Hepatocyte (in vitro differentiated cells): ENCODE measurements around the gene MYO1E. TPM values are rescaled to one million over a fixed set of nuclear protein-coding genes. Genes with fewer than 3 reads are reported as not detected.

Source experiments
- DNase-seq: peaks from one replicate; pipeline ENCODE4 v3.0.0-alpha.2; 2016; ENCODE audit warnings: low spot score
- H2AFZ ChIP-seq: fragments of 200-600 bp; sonication (generic); 2 replicates; pipeline ENCODE4 v1.6.0; 2016; ENCODE audit warnings: antibody characterized with exemption, mild to moderate bottlenecking
- H3K27ac ChIP-seq: fragments of 200-600 bp; sonication (generic); 2 replicates; pipeline ENCODE4 v1.5.1; 2016; ENCODE audit warnings: mild to moderate bottlenecking
- H3K27me3 ChIP-seq: fragments of 200-600 bp; sonication (generic); 2 replicates; pipeline ENCODE4 v1.6.1; 2016
- H3K36me3 ChIP-seq: fragments of 200-600 bp; sonication (generic); replicated peaks from 2 replicates; pipeline ENCODE4 v1.5.1; 2016; ENCODE audit warnings: low read depth; ENCODE audit not compliant: insufficient read depth
- H3K4me1 ChIP-seq: fragments of 200-600 bp; sonication (generic); 2 replicates; pipeline ENCODE4 v1.5.1; 2016; ENCODE audit warnings: mild to moderate bottlenecking, moderate library complexity; ENCODE audit not compliant: insufficient read depth
- H3K4me2 ChIP-seq: fragments of 200-600 bp; sonication (generic); 2 replicates; pipeline ENCODE4 v1.6.0; 2016
- H3K4me3 ChIP-seq: fragments of 200-600 bp; sonication (generic); 2 replicates; pipeline ENCODE4 v1.5.1; 2016; ENCODE audit warnings: mild to moderate bottlenecking
- H3K79me2 ChIP-seq: fragments of 200-600 bp; sonication (generic); 2 replicates; pipeline ENCODE4 v1.6.0; 2017; ENCODE audit warnings: mild to moderate bottlenecking
- H3K9me2 ChIP-seq: fragments of 200-600 bp; sonication (generic); replicated peaks from 2 replicates; pipeline ENCODE4 v1.6.0; 2017; ENCODE audit warnings: mild to moderate bottlenecking; ENCODE audit not compliant: insufficient read depth
- H3K9me3 ChIP-seq: fragments of 200-600 bp; sonication (generic); 2 replicates; pipeline ENCODE4 v1.5.1; 2016; ENCODE audit warnings: low read depth, mild to moderate bottlenecking
- H4K20me1 ChIP-seq: fragments of 200-600 bp; sonication (generic); 2 replicates; pipeline ENCODE4 v1.6.0; 2016; ENCODE audit warnings: mild to moderate bottlenecking; ENCODE audit not compliant: insufficient read depth, poor library complexity, severe bottlenecking
- EZH2 ChIP-seq: fragments of 200-600 bp; sonication (generic); IDR thresholded peaks from 2 replicates; pipeline ENCODE4 v1.6.1; 2016; ENCODE audit warnings: antibody characterized with exemption, mild to moderate bottlenecking, borderline replicate concordance
- EZH2phosphoT487 ChIP-seq: fragments of 200-600 bp; sonication (generic); IDR thresholded peaks from one replicate; pipeline ENCODE4 v1.6.1; 2018; ENCODE audit warnings: antibody characterized with exemption, mild to moderate bottlenecking, low read depth, moderate library complexity; ENCODE audit not compliant: unreplicated experiment, severe bottlenecking
- WGBS: methylation state at CpG from one replicate; pipeline ENCODE4 v1.1.6; 2016; ENCODE audit warnings: low lambda C conversion rate; ENCODE audit errors: missing lambda C conversion rate; 5-methylcytosine and 5-hydroxymethylcytosine counted together
- polyA plus RNA-seq: library from polyadenylated mRNA; unstranded; fragments of >200 nt; fragmentation: Nextera tagmentation; extraction: Ambion mirVana; gene quantifications from 2 replicates; pipeline ENCODE4 v1.2.1, GENCODE V29; 2016
- total RNA-seq: library from RNA; depleted of rRNA; stranded (reverse); fragments of >200 nt; gene quantifications from 2 replicates; pipeline ENCODE4 v1.2.3, GENCODE V29; 2014
- TF ChIP-seq, protein P1 (sequence below): fragments of 200-600 bp; sonication (generic); IDR thresholded peaks from 2 replicates; pipeline ENCODE4 v1.5.1; 2016; ENCODE audit warnings: antibody characterized with exemption, mild to moderate bottlenecking; ENCODE audit not compliant: poor library complexity

The MYO1E gene
- total and polyA plus RNA-seq, 2 experiments from 2014 or later: 107 to 111 TPM

DNA sequence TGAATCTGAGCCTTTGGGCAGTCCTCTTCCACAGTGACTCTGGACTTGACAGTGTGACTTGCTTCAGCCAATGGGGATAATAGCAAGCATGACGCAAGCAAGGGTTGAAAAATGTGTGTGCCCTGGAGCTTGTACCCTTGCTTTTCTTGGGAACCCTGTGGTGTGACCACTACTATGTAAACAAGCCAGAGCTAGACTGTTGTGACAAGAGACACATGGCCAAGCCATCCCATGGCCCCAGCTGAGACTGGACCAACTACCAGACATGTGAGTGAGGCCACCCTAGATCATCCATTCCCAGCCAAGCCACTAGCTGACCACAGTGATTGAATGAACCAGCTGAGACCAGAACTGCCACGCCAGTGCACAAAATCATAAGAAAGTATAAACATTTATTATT, 11.8 kb downstream of the MYO1E start:
- no peak for DNase-seq
- 94% methylated on average over 2 of the region's 2 CpGs for WGBS
- H3K4me3 ChIP-seq: no peak overlapping the region
- H3K36me3 ChIP-seq: no peaks in the 10 kb centered on the region
- no peaks in the 10 kb centered on the region for H3K27me3 ChIP-seq
- H3K4me1 ChIP-seq: no peaks in the 10 kb centered on the region
- no peaks in the 10 kb centered on the region for H3K9me3 ChIP-seq
- H2AFZ ChIP-seq: no peak overlapping the region
- no peak overlapping the region for H3K4me2 ChIP-seq
- no peak overlapping the region for H3K27ac ChIP-seq
- peaks cover 84% of the 10 kb centered on the region for H3K79me2 ChIP-seq
- TF ChIP-seq EZH2phosphoT487 (no peak), EZH2 (no peak)
- TF ChIP-seq, protein P1, sequence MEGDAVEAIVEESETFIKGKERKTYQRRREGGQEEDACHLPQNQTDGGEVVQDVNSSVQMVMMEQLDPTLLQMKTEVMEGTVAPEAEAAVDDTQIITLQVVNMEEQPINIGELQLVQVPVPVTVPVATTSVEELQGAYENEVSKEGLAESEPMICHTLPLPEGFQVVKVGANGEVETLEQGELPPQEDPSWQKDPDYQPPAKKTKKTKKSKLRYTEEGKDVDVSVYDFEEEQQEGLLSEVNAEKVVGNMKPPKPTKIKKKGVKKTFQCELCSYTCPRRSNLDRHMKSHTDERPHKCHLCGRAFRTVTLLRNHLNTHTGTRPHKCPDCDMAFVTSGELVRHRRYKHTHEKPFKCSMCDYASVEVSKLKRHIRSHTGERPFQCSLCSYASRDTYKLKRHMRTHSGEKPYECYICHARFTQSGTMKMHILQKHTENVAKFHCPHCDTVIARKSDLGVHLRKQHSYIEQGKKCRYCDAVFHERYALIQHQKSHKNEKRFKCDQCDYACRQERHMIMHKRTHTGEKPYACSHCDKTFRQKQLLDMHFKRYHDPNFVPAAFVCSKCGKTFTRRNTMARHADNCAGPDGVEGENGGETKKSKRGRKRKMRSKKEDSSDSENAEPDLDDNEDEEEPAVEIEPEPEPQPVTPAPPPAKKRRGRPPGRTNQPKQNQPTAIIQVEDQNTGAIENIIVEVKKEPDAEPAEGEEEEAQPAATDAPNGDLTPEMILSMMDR: no peak
- H4K20me1 ChIP-seq: no peaks in the 10 kb centered on the region
- no peaks in the 10 kb centered on the region for H3K9me2 ChIP-seq

GRCh38 chr15:59360305-59360704, 12.4 kb downstream of the MYO1E start:
- Histone ChIP-seq H3K9me3 (no peaks in the 10 kb centered on the region), H3K4me2 (no peak overlapping the region), H3K27ac (no peak overlapping the region), H3K27me3 (no peaks in the 10 kb centered on the region), H2AFZ (no peak overlapping the region), H3K36me3 (no peaks in the 10 kb centered on the region), H3K9me2 (no peaks in the 10 kb centered on the region), H3K4me1 (no peaks in the 10 kb centered on the region), H3K79me2 (peaks cover 84% of the 10 kb centered on the region), H3K4me3 (no peak overlapping the region), H4K20me1 (no peaks in the 10 kb centered on the region)
- WGBS: 93% methylated on average over 2 of the region's 2 CpGs
- DNase-seq: no peak
- TF ChIP-seq EZH2phosphoT487 (no peak), EZH2 (no peak)
- TF ChIP-seq, protein P1: no peak

DNA sequence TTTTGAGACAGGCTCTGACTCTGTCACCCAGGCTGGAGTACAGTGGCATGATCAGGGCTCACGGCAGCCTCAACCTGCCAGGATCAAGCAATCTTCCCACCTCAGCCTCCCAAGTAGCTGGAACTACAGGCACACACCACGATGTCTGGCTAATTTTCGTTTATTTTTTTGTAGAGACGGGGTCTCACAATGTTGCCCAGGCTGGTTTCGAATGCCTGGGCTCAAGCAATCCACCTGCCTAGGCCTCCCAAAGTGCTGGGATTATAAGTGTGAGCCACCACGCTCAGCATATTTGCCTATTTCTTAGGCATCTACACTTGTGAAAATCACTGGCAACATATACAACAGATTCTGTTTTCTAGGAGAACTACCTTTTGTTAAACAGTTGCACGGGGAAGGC, 16.9 kb downstream of the MYO1E start:
- H3K4me1 ChIP-seq: no peaks in the 10 kb centered on the region
- no peaks in the 10 kb centered on the region for H3K27me3 ChIP-seq
- no peak overlapping the region for H3K4me2 ChIP-seq
- WGBS: 81% methylated on average over 7 of the region's 7 CpGs
- peaks cover 86% of the 10 kb centered on the region for H3K79me2 ChIP-seq
- no peak overlapping the region for H2AFZ ChIP-seq
- no peaks in the 10 kb centered on the region for H3K36me3 ChIP-seq
- H3K9me3 ChIP-seq: no peaks in the 10 kb centered on the region
- no peak overlapping the region for H3K4me3 ChIP-seq
- no peak for TF ChIP-seq EZH2phosphoT487
- TF ChIP-seq EZH2: no peak
- TF ChIP-seq, protein P1: no peak
- H4K20me1 ChIP-seq: no peaks in the 10 kb centered on the region
- DNase-seq: no peak
- H3K27ac ChIP-seq: no peak overlapping the region
- no peaks in the 10 kb centered on the region for H3K9me2 ChIP-seq
